H1 (cell line): Measurements from ENCODE around the gene ANGPTL5. TPM values are rescaled to one million over a fixed set of nuclear protein-coding genes. Genes with fewer than 3 reads are reported as not detected.

Experiments used
- CTCF ChIA-PET: fragments of 300-600 bp; sonication (Branson Sonifier 250); formaldehyde crosslinking; loops from one replicate; lab custom pipeline; 2021; ENCODE audit not compliant: partially characterized antibody; lab: Charles Lee
- POLR2A ChIA-PET: fragments of 300-600 bp; sonication (Branson Sonifier 250); formaldehyde crosslinking; loops from one replicate; lab custom pipeline; 2021; ENCODE audit warnings: inconsistent platforms; ENCODE audit not compliant: partially characterized antibody; lab: Charles Lee
- DNase-seq, 2 experiments: peaks; one replicate each; pipeline versions ENCODE4 v3.0.0 to v3.0.0-alpha.2; 2010 to 2022; ENCODE audit warnings: low spot score in 2 of 2, low read depth in 1 of 2, mixed read lengths in 1 of 2
- FAIRE-seq: peaks from 2 replicates; lab custom pipeline; 2011; peaks lifted over from hg19 to GRCh38; lab: Jason Lieb, UNC
- H2AFZ ChIP-seq: 2 replicates; pipeline ENCODE4 v1.8.1; 2012; ENCODE audit warnings: low read length, inconsistent platforms
- H2AK5ac ChIP-seq: 2 replicates; pipeline ENCODE4 v1.6.1; 2013; ENCODE audit warnings: low read depth, low read length
- H2BK120ac ChIP-seq: replicated peaks from 2 replicates; pipeline ENCODE3; 2013; ENCODE audit warnings: low read depth, low read length, inconsistent platforms
- H2BK12ac ChIP-seq: 2 replicates; pipeline ENCODE4 v1.6.1; 2013; ENCODE audit warnings: low read depth, low read length
- H2BK15ac ChIP-seq: 2 replicates; pipeline ENCODE4 v1.6.1; 2013; ENCODE audit warnings: low read length
- H2BK20ac ChIP-seq: 2 replicates; pipeline ENCODE4 v1.6.1; 2013; ENCODE audit warnings: low read length
- H2BK5ac ChIP-seq: 2 replicates; pipeline ENCODE4 v1.6.1; 2013; ENCODE audit warnings: low read depth, low read length
- H3K14ac ChIP-seq: 2 replicates; pipeline ENCODE4 v1.6.1; 2013; ENCODE audit warnings: inconsistent platforms; ENCODE audit not compliant: insufficient read length
- H3K18ac ChIP-seq: 2 replicates; pipeline ENCODE4 v1.6.1; 2013; ENCODE audit warnings: low read length; ENCODE audit errors: extremely low read depth
- H3K23ac ChIP-seq: 2 replicates; pipeline ENCODE4 v1.6.1; 2013; ENCODE audit warnings: inconsistent platforms; ENCODE audit not compliant: insufficient read length
- H3K23me2 ChIP-seq: 2 replicates; pipeline ENCODE4 v1.6.1; 2013; ENCODE audit warnings: low read depth, low read length
- H3K27ac ChIP-seq: 2 replicates; pipeline ENCODE4 v1.6.1; 2011; ENCODE audit warnings: low read depth, low read length, inconsistent platforms
- H3K27me3 ChIP-seq, 4 experiments: replicated peaks in 1 of 4; 1 replicate in 1 of 4; 2 replicates in 3 of 4; pipeline versions ENCODE4 v1.6.1 to v1.8.1; 2011 to 2013; ENCODE audit warnings: low read length in 3 of 4, mild to moderate bottlenecking in 3 of 4, inconsistent platforms in 2 of 4, mixed read lengths in 2 of 4, moderate library complexity in 1 of 4; ENCODE audit not compliant: control insufficient read depth in 3 of 4, insufficient read depth in 3 of 4; ENCODE audit errors: extremely low read depth in 1 of 4
- H3K36me3 ChIP-seq, 4 experiments: 2 replicates each; pipeline versions ENCODE4 v1.6.1 to v1.8.1; 2011 to 2013; ENCODE audit warnings: mild to moderate bottlenecking in 4 of 4, low read length in 3 of 4, moderate library complexity in 2 of 4, control low read depth in 1 of 4, inconsistent platforms in 1 of 4; ENCODE audit not compliant: insufficient read depth in 4 of 4, control insufficient read depth in 2 of 4
- H3K4ac ChIP-seq: replicated peaks from 2 replicates; pipeline ENCODE3; 2013; ENCODE audit warnings: low read length, low read depth, mixed read lengths, inconsistent platforms; ENCODE audit not compliant: insufficient read length
- H3K4me1 ChIP-seq, 4 experiments: replicated peaks in 1 of 4; 1 replicate in 1 of 4; 2 replicates in 3 of 4; pipeline versions ENCODE4 v1.6.1 to v1.8.1; 2011 to 2013; ENCODE audit warnings: low read length in 3 of 4, inconsistent platforms in 2 of 4, mixed read lengths in 1 of 4; ENCODE audit not compliant: insufficient read depth in 4 of 4, control insufficient read depth in 3 of 4
- H3K4me2 ChIP-seq, 2 experiments: 2 replicates each; pipeline versions ENCODE4 v1.6.1 to v1.8.1; 2011 to 2013; ENCODE audit warnings: low read depth in 2 of 2, low read length in 2 of 2, control low read depth in 1 of 2, inconsistent platforms in 1 of 2, mild to moderate bottlenecking in 1 of 2; ENCODE audit not compliant: insufficient read depth in 1 of 2
- H3K4me3 ChIP-seq, 4 experiments: fragments of 200-600, 300-600 bp in 1 of 4; sonication (generic), shearing (Covaris generic), sonication (Bioruptor Twin) in 1 of 4; 2 replicates each; pipeline versions ENCODE4 v1.5.1 to v1.8.1; 2011 to 2016; ENCODE audit warnings: low read length in 4 of 4, low read depth in 3 of 4, control low read depth in 2 of 4, inconsistent platforms in 2 of 4, mild to moderate bottlenecking in 2 of 4, mixed read lengths in 1 of 4, moderate library complexity in 1 of 4; ENCODE audit not compliant: insufficient read depth in 2 of 4; ENCODE audit errors: extremely low read depth in 1 of 4
- H3K56ac ChIP-seq: replicated peaks from 2 replicates; pipeline ENCODE3; 2013; ENCODE audit warnings: low read depth, mild to moderate bottlenecking, mixed read lengths, low read length, inconsistent platforms; ENCODE audit not compliant: insufficient read length
- H3K79me1 ChIP-seq: 2 replicates; pipeline ENCODE4 v1.6.1; 2013; ENCODE audit warnings: low read depth, low read length, control low read depth
- H3K79me2 ChIP-seq, 2 experiments: 2 replicates each; pipeline versions ENCODE4 v1.6.1 to v1.8.1; 2012 to 2013; ENCODE audit warnings: low read length in 2 of 2, mild to moderate bottlenecking in 2 of 2, inconsistent platforms in 1 of 2; ENCODE audit not compliant: insufficient read depth in 2 of 2, control insufficient read depth in 1 of 2
- H3K9ac ChIP-seq, 4 experiments: replicated peaks in 1 of 4; 1 replicate in 1 of 4; 2 replicates in 3 of 4; pipeline versions ENCODE4 v1.6.1 to v1.8.1; 2011 to 2013; ENCODE audit warnings: low read depth in 3 of 4, low read length in 3 of 4, control low read depth in 2 of 4, mild to moderate bottlenecking in 2 of 4, moderate library complexity in 2 of 4, inconsistent platforms in 1 of 4; ENCODE audit errors: extremely low read depth in 1 of 4
- H3K9me3 ChIP-seq, 2 experiments: 2 replicates each; pipeline versions ENCODE4 v1.6.1 to v1.8.1; 2012 to 2013; ENCODE audit warnings: mild to moderate bottlenecking in 2 of 2, moderate library complexity in 2 of 2, control low read depth in 1 of 2, inconsistent platforms in 1 of 2, low read depth in 1 of 2, low read length in 1 of 2, mixed read lengths in 1 of 2; ENCODE audit not compliant: insufficient read depth in 2 of 2
- H4K20me1 ChIP-seq, 2 experiments: replicated peaks in 1 of 2; 2 replicates each; pipeline versions ENCODE3 to v1.8.1; 2011 to 2013; ENCODE audit warnings: inconsistent platforms in 2 of 2, low read length in 2 of 2, mild to moderate bottlenecking in 1 of 2; ENCODE audit not compliant: insufficient read depth in 2 of 2, control insufficient read depth in 1 of 2
- H4K5ac ChIP-seq: 2 replicates; pipeline ENCODE4 v1.6.1; 2013; ENCODE audit warnings: low read length, low read depth, mixed read lengths, inconsistent platforms; ENCODE audit not compliant: insufficient read length
- H4K8ac ChIP-seq: 2 replicates; pipeline ENCODE4 v1.8.0; 2013; ENCODE audit warnings: mild to moderate bottlenecking, moderate library complexity, low read length, inconsistent platforms; ENCODE audit not compliant: insufficient read depth; ENCODE audit errors: extremely low read depth
- H4K91ac ChIP-seq: replicated peaks from 2 replicates; pipeline ENCODE3; 2013; ENCODE audit warnings: low read length, mixed read lengths, inconsistent platforms; ENCODE audit not compliant: insufficient read length
- CEBPB ChIP-seq: IDR thresholded peaks from 2 replicates; pipeline ENCODE4 v1.6.1; 2012; ENCODE audit warnings: low read depth, low read length
- JUN ChIP-seq: IDR thresholded peaks from 2 replicates; pipeline ENCODE4 v1.6.1; 2011; ENCODE audit warnings: low read depth, mild to moderate bottlenecking, improper control_type of control experiment, low read length
- RAD21 ChIP-seq, 2 experiments: IDR thresholded peaks in 1 of 2; conservative IDR thresholded peaks in 1 of 2; 2 replicates each; pipeline ENCODE4 v1.6.1; 2011; ENCODE audit warnings: low read depth in 2 of 2, low read length in 2 of 2, improper control_type of control experiment in 1 of 2, inconsistent platforms in 1 of 2, mild to moderate bottlenecking in 1 of 2, moderate library complexity in 1 of 2
- WGBS, 2 experiments: shearing (Covaris generic) in 1 of 2; methylation state at CpG; one replicate each; pipeline versions ENCODE4 v1.1.6 to v1.1.7; 2013 to 2015; ENCODE audit warnings: low lambda C conversion rate in 2 of 2, mixed read lengths in 2 of 2, inconsistent platforms in 1 of 2, low coverage in 1 of 2, missing lambda C conversion rate in 1 of 2; ENCODE audit not compliant: insufficient replicate concordance in 2 of 2, insufficient coverage in 1 of 2, insufficient read length in 1 of 2; ENCODE audit errors: extremely low coverage in 1 of 2, missing lambda C conversion rate in 1 of 2; 5-methylcytosine and 5-hydroxymethylcytosine counted together
- polyA plus RNA-seq, 7 experiments: library from polyadenylated mRNA; depleted of rRNA in 3 of 7; stranded (reverse) in 5 of 7; unstranded in 2 of 7; fragments of >200 nt in 5 of 7; fragments of 200-250 nt in 2 of 7; gene quantifications; 1 replicate in 5 of 7; 2 replicates in 1 of 7; 4 replicates in 1 of 7; pipeline versions ENCODE4 v1.2.1 to v1.2.3, GENCODE V29; 2011 to 2013; ENCODE audit warnings: missing spikeins in 2 of 7, mixed read lengths in 2 of 7
- total RNA-seq: library from RNA; stranded (reverse); fragmentation: NEBNext Ultra II Directional; extraction: Animal tissue kit (Norgen Biotek cat#: 25700); gene quantifications from 2 replicates; pipeline ENCODE4 v1.2.1, GENCODE V29; 2021

The ANGPTL5 gene
- total and polyA plus RNA-seq, 2 of the 8 experiments (the other 6 are each of a cell fraction or from before 2014, with no cell fraction given) = not detected

- POLR2A ChIA-PET = no interaction called here
- TF ChIP-seq CEBPB (no peak), JUN (no peak), RAD21 (IDR thresholded peaks at IDR 0.05 in 1 of 2, conservative IDR thresholded peaks at IDR 0.05 in 1 of 2; ENCODE audit: low read depth in 2 of 2, low read length in 2 of 2) (peak; percentile 11 to 15; a peak in 2 of 4 replicates)
- TF ChIP-seq, all 59 proteins: peak for 1
- no peak overlapping the region for H3K14ac ChIP-seq
- H3K4me2 ChIP-seq = no peak overlapping the region
- CTCF ChIA-PET = interaction anchor here (0.6 to 2.4 kb wide), 7 partner anchors 10 to 475 kb away, joined by 3 to 8 read pairs (median 4); no protein-coding TSS in a partner anchor
- no peak overlapping the region for H3K27ac ChIP-seq
- no peak overlapping the region for H3K18ac ChIP-seq
- no peak overlapping the region for H3K4ac ChIP-seq
- no peaks in the 10 kb centered on the region for H3K36me3 ChIP-seq
- no peak overlapping the region for H4K5ac ChIP-seq
- no peak overlapping the region for H2BK5ac ChIP-seq
- no peak overlapping the region for H2BK12ac ChIP-seq
- H3K79me2 ChIP-seq = no peaks in the 10 kb centered on the region
- FAIRE-seq (no peak), DNase-seq (no peak)
- no peak overlapping the region for H4K91ac ChIP-seq
- H3K27me3 ChIP-seq = no peaks in the 10 kb centered on the region
- no peaks in the 10 kb centered on the region for H4K20me1 ChIP-seq
- H2AK5ac ChIP-seq = no peak overlapping the region
- H2AFZ ChIP-seq = no peak overlapping the region
- no peaks in the 10 kb centered on the region for H3K9me3 ChIP-seq
- no peak overlapping the region for H3K9ac ChIP-seq
- no peak overlapping the region for H3K56ac ChIP-seq
- no peak overlapping the region for H2BK20ac ChIP-seq
- H2BK120ac ChIP-seq = no peak overlapping the region
- H2BK15ac ChIP-seq = no peak overlapping the region
- H3K79me1 ChIP-seq = no peaks in the 10 kb centered on the region
- H3K23ac ChIP-seq = no peak overlapping the region
- H3K4me1 ChIP-seq = peaks cover 0 to 3% (median 2%) of the 10 kb centered on the region in 4 experiments; a peak in 4 of 7 replicates
- WGBS, 2 experiments = 69% methylated on average over 3 of the region's 3 CpGs; no CpG with 5 or more reads in 1 of the 2 experiments
- peaks cover 6% of the 10 kb centered on the region for H3K23me2 ChIP-seq
- no peak overlapping the region for H3K4me3 ChIP-seq
- no peak overlapping the region for H4K8ac ChIP-seq
Measured at GRCh38 chr11:101912823-101913284, 3.5 kb downstream of the ANGPTL5 start.
